ENCODE results near the gene DTX3. TPM values are rescaled to one million over a fixed set of nuclear protein-coding genes. Genes with fewer than 3 reads are reported as not detected.
A peak's percentile ranks its signal among the peaks of the same experiment; 100 is the strongest.

Gene DTX3
- total RNA-seq, 1 donor from 2014 or later: 83.0 TPM

- no peak for DNase-seq (ENCODE audit: low spot score, unreplicated experiment)
- H3K36me3 Mint-ChIP-seq (ENCODE audit: insufficient read depth): peaks cover 15% of the 10 kb centered on the region
- H3K9me3 Mint-ChIP-seq (ENCODE audit: low read depth): no peaks in the 10 kb centered on the region
- H3K27me3 Mint-ChIP-seq: peaks cover 45% of the 10 kb centered on the region
- TF ChIP-seq, protein P1, sequence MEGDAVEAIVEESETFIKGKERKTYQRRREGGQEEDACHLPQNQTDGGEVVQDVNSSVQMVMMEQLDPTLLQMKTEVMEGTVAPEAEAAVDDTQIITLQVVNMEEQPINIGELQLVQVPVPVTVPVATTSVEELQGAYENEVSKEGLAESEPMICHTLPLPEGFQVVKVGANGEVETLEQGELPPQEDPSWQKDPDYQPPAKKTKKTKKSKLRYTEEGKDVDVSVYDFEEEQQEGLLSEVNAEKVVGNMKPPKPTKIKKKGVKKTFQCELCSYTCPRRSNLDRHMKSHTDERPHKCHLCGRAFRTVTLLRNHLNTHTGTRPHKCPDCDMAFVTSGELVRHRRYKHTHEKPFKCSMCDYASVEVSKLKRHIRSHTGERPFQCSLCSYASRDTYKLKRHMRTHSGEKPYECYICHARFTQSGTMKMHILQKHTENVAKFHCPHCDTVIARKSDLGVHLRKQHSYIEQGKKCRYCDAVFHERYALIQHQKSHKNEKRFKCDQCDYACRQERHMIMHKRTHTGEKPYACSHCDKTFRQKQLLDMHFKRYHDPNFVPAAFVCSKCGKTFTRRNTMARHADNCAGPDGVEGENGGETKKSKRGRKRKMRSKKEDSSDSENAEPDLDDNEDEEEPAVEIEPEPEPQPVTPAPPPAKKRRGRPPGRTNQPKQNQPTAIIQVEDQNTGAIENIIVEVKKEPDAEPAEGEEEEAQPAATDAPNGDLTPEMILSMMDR (IDR thresholded peaks at IDR 0.05; ENCODE audit: unreplicated experiment): no peak
- no peak overlapping the region for H3K27ac Mint-ChIP-seq
- peaks cover 8% of the 10 kb centered on the region for H3K4me1 Mint-ChIP-seq (ENCODE audit: low read depth)
- peak overlapping the region; percentile 76 for H3K4me3 Mint-ChIP-seq (ENCODE audit: low read depth)
Observed at GRCh38 chr12:57610554-57611107, 6.0 kb downstream of the DTX3 start.

- Mint-ChIP-seq H3K4me1 (ENCODE audit: low read depth) (peaks cover 6% of the 10 kb centered on the region), H3K9me3 (ENCODE audit: low read depth) (no peaks in the 10 kb centered on the region), H3K27ac (peak within 1 kb of the TSS; percentile 41), H3K27me3 (peaks cover 50% of the 10 kb centered on the region), H3K36me3 (ENCODE audit: insufficient read depth) (peaks cover 17% of the 10 kb centered on the region), H3K4me3 (ENCODE audit: low read depth) (peak within 1 kb of the TSS; percentile 76)
- TF ChIP-seq, protein P1 (IDR thresholded peaks at IDR 0.05; ENCODE audit: unreplicated experiment): no peak
- peak; percentile 46 for DNase-seq (ENCODE audit: low spot score, unreplicated experiment)
Observed at GRCh38 chr12:57611108-57611826, 6.6 kb downstream of the DTX3 start, which contains the start of gene ARHGEF25. Gene ARHGEF25, plus strand, starts transcription at chr12:57611435. Its CDS starts 460 bp downstream, at chr12:57611895.

GRCh38 chr12:57611827-57612710 lies 7.4 kb downstream of the DTX3 start:
- Mint-ChIP-seq H3K4me3 (ENCODE audit: low read depth) (peak overlapping the region; percentile 74), H3K27ac (peak overlapping the region; percentile 41), H3K9me3 (ENCODE audit: low read depth) (no peaks in the 10 kb centered on the region), H3K27me3 (peaks cover 58% of the 10 kb centered on the region), H3K36me3 (ENCODE audit: insufficient read depth) (peaks cover 16% of the 10 kb centered on the region), H3K4me1 (ENCODE audit: low read depth) (peaks cover 6% of the 10 kb centered on the region)
- TF ChIP-seq, protein P1 (IDR thresholded peaks at IDR 0.05; ENCODE audit: unreplicated experiment): no peak
- no peak for DNase-seq (ENCODE audit: low spot score, unreplicated experiment)

DNA sequence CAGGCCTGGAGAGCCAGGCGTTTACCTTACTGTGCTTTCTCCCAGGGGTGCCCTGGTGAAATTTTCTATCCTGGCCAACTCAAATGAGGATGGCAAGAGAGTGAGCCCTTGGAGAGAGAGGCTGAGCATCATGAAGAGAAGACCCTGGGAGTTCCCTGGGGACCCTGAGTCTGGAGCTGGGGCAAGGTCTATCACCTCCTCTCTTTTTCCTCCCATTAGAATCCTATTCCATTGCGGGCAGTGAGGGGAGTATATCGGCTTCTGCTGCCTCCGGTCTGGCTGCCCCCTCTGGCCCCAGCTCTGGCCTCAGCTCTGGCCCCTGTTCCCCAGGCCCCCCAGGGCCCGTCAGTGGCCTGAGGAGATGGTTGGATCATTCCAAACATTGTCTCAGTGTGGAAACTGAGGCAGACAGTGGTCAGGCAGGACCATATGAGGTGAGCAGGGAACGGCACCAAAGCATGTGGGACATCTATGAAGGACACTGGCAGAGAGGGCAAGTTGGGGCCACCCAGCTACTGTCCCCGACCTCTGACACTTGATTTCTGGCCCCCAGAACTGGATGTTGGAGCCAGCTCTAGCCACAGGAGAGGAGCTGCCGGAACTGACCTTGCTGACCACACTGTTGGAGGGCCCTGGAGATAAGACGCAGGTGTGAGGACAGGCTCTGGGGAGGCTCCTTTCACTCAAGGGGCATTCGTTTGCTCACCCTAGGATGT lies 8.2 kb downstream of the DTX3 start:
- Mint-ChIP-seq H3K4me3 (ENCODE audit: low read depth) (no peak overlapping the region), H3K4me1 (ENCODE audit: low read depth) (peaks cover 6% of the 10 kb centered on the region), H3K36me3 (ENCODE audit: insufficient read depth) (peaks cover 15% of the 10 kb centered on the region), H3K27ac (no peak overlapping the region), H3K27me3 (peaks cover 63% of the 10 kb centered on the region), H3K9me3 (ENCODE audit: low read depth) (no peaks in the 10 kb centered on the region)
- DNase-seq (ENCODE audit: low spot score, unreplicated experiment): no peak
- TF ChIP-seq, protein P1 (IDR thresholded peaks at IDR 0.05; ENCODE audit: unreplicated experiment): no peak
